Germinal center (tissue), 1 donor: ENCODE data around the gene LIG3.
"Not testable (repeated sequence)": the region's sequence is repeated elsewhere in the genome, so short reads cannot be mapped to it uniquely, and the experiment has no call there.

Experiments
- DNase-seq: peaks from one replicate; pipeline ENCODE4 v3.0.0; 2012; ENCODE audit warnings: mixed read lengths, low spot score

LIG3 gene

GRCh38 chr17:35041390-35041789, 61.1 kb downstream of the LIG3 start:
- DNase-seq: no peak

- DNase-seq: no peak
These were observed 63.9 kb downstream of the LIG3 start for GRCh38 chr17:35044181-35044580.

- not testable (repeated sequence) for DNase-seq
These were observed 65.2 kb downstream of the LIG3 start for GRCh38 chr17:35045458-35045979.

GRCh38 chr17:35046245-35046644, 65.9 kb downstream of the LIG3 start:
- DNase-seq: no peak

GRCh38 chr17:35046740-35047283, 66.5 kb downstream of the LIG3 start:
- peak; percentile 62 for DNase-seq

- DNase-seq: no peak
These were observed 68.5 kb downstream of the LIG3 start for GRCh38 chr17:35048685-35049379.

GRCh38 chr17:35050170-35050569, 69.9 kb downstream of the LIG3 start:
- no peak for DNase-seq

- peak; percentile 56 for DNase-seq
These were observed 70.9 kb downstream of the LIG3 start for GRCh38 chr17:35051183-35051578.

- DNase-seq: no peak
These were observed 71.4 kb downstream of the LIG3 start for GRCh38 chr17:35051579-35052240.

- DNase-seq: no peak
These were observed 71.9 kb downstream of the LIG3 start for GRCh38 chr17:35052241-35052610.

- no peak for DNase-seq
These were observed 72.5 kb downstream of the LIG3 start for GRCh38 chr17:35052780-35053179.

- no peak for DNase-seq
These were observed 72.9 kb downstream of the LIG3 start for GRCh38 chr17:35053204-35053603.

GRCh38 chr17:35056013-35056412, 75.7 kb downstream of the LIG3 start:
- DNase-seq: no peak

- no peak for DNase-seq
These were observed 77.1 kb downstream of the LIG3 start for GRCh38 chr17:35057332-35057915.
